SK-N-DZ (cell line): ENCODE data around the gene KRTAP4-6.
"Not testable (repeated sequence)": the region's sequence is repeated elsewhere in the genome, so short reads cannot be mapped to it uniquely, and the experiment has no call there.

ENCODE experiments used
- DNase-seq: peaks from one replicate; pipeline ENCODE4 v3.0.0-alpha.2; 2015; ENCODE audit warnings: low spot score
- small RNA-seq, 2 experiments: library from RNA; depleted of rRNA; stranded (forward); fragments of <200 nt; gene quantifications; one replicate each; pipeline ENCODE3, GENCODE V24; 2014

The KRTAP4-6 gene

GRCh38 chr17:41107941-41108450, 32.3 kb downstream of the KRTAP4-6 start:
- DNase-seq: no peak

GRCh38 chr17:41105347-41105746, 35.0 kb downstream of the KRTAP4-6 start, which contains the start of gene KRTAP4-9:
KRTAP4-9 (plus strand) TSS chr17:41105389; CDS start chr17:41105389, 0 bp downstream.
- DNase-seq: not testable (repeated sequence)

- not testable (repeated sequence) for DNase-seq
Observed at GRCh38 chr17:41104386-41105038, 35.8 kb downstream of the KRTAP4-6 start.

GRCh38 chr17:41103896-41104295, 36.4 kb downstream of the KRTAP4-6 start:
- DNase-seq: no peak

GRCh38 chr17:41101586-41102259, 38.6 kb downstream of the KRTAP4-6 start, which contains the start of gene KRTAP4-16:
KRTAP4-16 (minus strand) TSS chr17:41102209; CDS start chr17:41102209, 0 bp downstream.
- DNase-seq: no peak

- not testable (repeated sequence) for DNase-seq
Observed at GRCh38 chr17:41099682-41100480, 40.5 kb downstream of the KRTAP4-6 start.

- no peak for DNase-seq
Observed at GRCh38 chr17:41098481-41098880, 41.9 kb downstream of the KRTAP4-6 start.

GRCh38 chr17:41098042-41098441, 42.3 kb downstream of the KRTAP4-6 start, which contains the start of gene KRTAP4-8:
KRTAP4-8 (minus strand) TSS chr17:41098142; CDS start chr17:41098084, 58 bp downstream.
- no peak for DNase-seq

- DNase-seq: no peak
Observed at GRCh38 chr17:41096055-41096454, 44.3 kb downstream of the KRTAP4-6 start.

Small RNA genes within 50 kb of the gene (small RNA-seq; reads per million reads assigned to genes)
- gene KRTAP4-17P: 0 reads per million in 2 experiments
